Gastrocnemius medialis (tissue), 4 donors: Measurements from ENCODE around the gene PGS1. TPM values are rescaled to one million over a fixed set of nuclear protein-coding genes. Genes with fewer than 3 reads are reported as not detected.

ENCODE experiments used
- ATAC-seq, 2 donors: fragments of 150-250 bp; one replicate each; pipeline ENCODE4 v1.9.1; 2016
- DNase-seq, 2 donors: peaks; one replicate each; pipeline ENCODE4 v3.0.0-alpha.2; 2019
- H3K27ac ChIP-seq, 4 donors: fragments of 200-600 bp; sonication (generic); 1 replicate in 1 of 4; 2 replicates in 3 of 4; pipeline ENCODE4 v1.5.1; 2016 to 2018; ENCODE audit warnings: mild to moderate bottlenecking in 2 of 4, moderate library complexity in 1 of 4
- H3K27me3 ChIP-seq, 3 donors: fragments of 200-600 bp; sonication (generic) in 2 of 3; 1 replicate in 1 of 3; 2 replicates in 2 of 3; pipeline versions ENCODE4 v1.5.1 to v1.6.0; 2016 to 2019; ENCODE audit warnings: mild to moderate bottlenecking in 1 of 3, moderate library complexity in 1 of 3
- H3K36me3 ChIP-seq, 2 donors: fragments of 200-600 bp; sonication (generic) in 1 of 2; one replicate each; pipeline ENCODE4 v1.5.1; 2017 to 2018
- H3K4me1 ChIP-seq, 2 donors: fragments of 200-600 bp; sonication (generic) in 1 of 2; one replicate each; pipeline ENCODE4 v1.5.1; 2016 to 2017; ENCODE audit warnings: mild to moderate bottlenecking in 2 of 2
- H3K4me3 ChIP-seq, 4 donors: fragments of 200-600 bp; sonication (generic) in 3 of 4; 1 replicate in 1 of 4; 2 replicates in 3 of 4; pipeline ENCODE4 v1.5.1; 2016 to 2019; ENCODE audit warnings: mild to moderate bottlenecking in 2 of 4
- H3K9me3 ChIP-seq, 3 donors: fragments of 200-600 bp; sonication (generic) in 2 of 3; 1 replicate in 1 of 3; 2 replicates in 2 of 3; pipeline ENCODE4 v1.5.1; 2016 to 2019
- POLR2A ChIP-seq, 2 donors: fragments of 450-650 bp; IDR thresholded peaks; one replicate each; pipeline ENCODE4 v1.6.1; 2017; ENCODE audit warnings: antibody characterized with exemption in 2 of 2, mild to moderate bottlenecking in 2 of 2, moderate library complexity in 2 of 2
- in situ Hi-C, 4 donors: fragments of 200-750 bp; cut with MboI; loops; one replicate each; pipeline versions ENCODE4 v1.15.0 to v1.8.0; 2017; ENCODE audit warnings: low sequenced_read_pairs in 4 of 4
- intact Hi-C: fragments of 100-400 bp; cut with DNase I; formaldehyde crosslinking; loops from one replicate; pipeline ENCODE4 v1.15.1; 2023; ENCODE audit warnings: low total_unique reads
- total RNA-seq, 4 donors: library from RNA; depleted of rRNA; stranded (reverse); fragments of >200 nt; gene quantifications; one replicate each; pipeline versions ENCODE4 v1.1.0 to v1.2.3, GENCODE V29; 2016
- TF ChIP-seq, protein P1 (sequence below), 5 experiments: fragments of 450-650 bp in 3 of 5; fragments of 200-600 bp in 2 of 5; sonication (generic) in 2 of 5; IDR thresholded peaks in 4 of 5; conservative IDR thresholded peaks in 1 of 5; 1 replicate in 4 of 5; 2 replicates in 1 of 5; pipeline ENCODE4 v1.5.1; 2016 to 2019; ENCODE audit warnings: antibody characterized with exemption in 5 of 5, mild to moderate bottlenecking in 3 of 5, moderate library complexity in 3 of 5

PGS1 gene
- total RNA-seq, 4 donors from 2014 or later = 16.6 to 30.0 (median 21.8) TPM

DNA sequence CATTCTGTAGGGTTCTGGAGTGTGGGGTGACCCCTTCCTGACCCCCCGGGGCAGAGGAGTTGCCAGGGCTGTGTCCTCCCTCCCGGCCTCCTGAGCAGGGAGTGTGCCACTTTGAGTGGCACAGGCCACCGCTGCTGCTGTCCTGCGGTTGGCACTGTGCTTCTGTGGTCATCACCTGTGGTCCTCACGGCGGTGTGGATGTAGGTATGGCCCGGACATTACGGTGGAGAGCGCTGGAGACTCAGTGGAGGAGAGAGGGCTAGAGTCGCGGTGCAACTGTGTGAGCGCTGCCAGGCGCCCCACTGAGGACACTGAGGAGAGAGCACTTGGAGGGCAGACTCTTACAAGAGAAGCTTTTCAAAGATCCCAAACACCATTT lies 39.1 kb downstream of the PGS1 start:
- in situ Hi-C loops (no loop called here), intact Hi-C loops (no loop called here)
- Histone ChIP-seq H3K27me3 (no peaks in the 10 kb centered on the region), H3K4me3 (no peak overlapping the region), H3K36me3 (peaks cover 0 to 12% of the 10 kb centered on the region in 2 donors), H3K9me3 (no peaks in the 10 kb centered on the region), H3K4me1 (peaks cover 34 to 54% of the 10 kb centered on the region in 2 donors), H3K27ac (peak overlapping the region; percentile 70 to 98 (median 94))
- DNase-seq (no peak), ATAC-seq (no peak)
- no peak for TF ChIP-seq POLR2A (IDR thresholded peaks at IDR 0.05)
- TF ChIP-seq, protein P1, sequence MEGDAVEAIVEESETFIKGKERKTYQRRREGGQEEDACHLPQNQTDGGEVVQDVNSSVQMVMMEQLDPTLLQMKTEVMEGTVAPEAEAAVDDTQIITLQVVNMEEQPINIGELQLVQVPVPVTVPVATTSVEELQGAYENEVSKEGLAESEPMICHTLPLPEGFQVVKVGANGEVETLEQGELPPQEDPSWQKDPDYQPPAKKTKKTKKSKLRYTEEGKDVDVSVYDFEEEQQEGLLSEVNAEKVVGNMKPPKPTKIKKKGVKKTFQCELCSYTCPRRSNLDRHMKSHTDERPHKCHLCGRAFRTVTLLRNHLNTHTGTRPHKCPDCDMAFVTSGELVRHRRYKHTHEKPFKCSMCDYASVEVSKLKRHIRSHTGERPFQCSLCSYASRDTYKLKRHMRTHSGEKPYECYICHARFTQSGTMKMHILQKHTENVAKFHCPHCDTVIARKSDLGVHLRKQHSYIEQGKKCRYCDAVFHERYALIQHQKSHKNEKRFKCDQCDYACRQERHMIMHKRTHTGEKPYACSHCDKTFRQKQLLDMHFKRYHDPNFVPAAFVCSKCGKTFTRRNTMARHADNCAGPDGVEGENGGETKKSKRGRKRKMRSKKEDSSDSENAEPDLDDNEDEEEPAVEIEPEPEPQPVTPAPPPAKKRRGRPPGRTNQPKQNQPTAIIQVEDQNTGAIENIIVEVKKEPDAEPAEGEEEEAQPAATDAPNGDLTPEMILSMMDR (IDR thresholded peaks at IDR 0.05 in 4 of 5, conservative IDR thresholded peaks at IDR 0.05 in 1 of 5) = no peak

DNA sequence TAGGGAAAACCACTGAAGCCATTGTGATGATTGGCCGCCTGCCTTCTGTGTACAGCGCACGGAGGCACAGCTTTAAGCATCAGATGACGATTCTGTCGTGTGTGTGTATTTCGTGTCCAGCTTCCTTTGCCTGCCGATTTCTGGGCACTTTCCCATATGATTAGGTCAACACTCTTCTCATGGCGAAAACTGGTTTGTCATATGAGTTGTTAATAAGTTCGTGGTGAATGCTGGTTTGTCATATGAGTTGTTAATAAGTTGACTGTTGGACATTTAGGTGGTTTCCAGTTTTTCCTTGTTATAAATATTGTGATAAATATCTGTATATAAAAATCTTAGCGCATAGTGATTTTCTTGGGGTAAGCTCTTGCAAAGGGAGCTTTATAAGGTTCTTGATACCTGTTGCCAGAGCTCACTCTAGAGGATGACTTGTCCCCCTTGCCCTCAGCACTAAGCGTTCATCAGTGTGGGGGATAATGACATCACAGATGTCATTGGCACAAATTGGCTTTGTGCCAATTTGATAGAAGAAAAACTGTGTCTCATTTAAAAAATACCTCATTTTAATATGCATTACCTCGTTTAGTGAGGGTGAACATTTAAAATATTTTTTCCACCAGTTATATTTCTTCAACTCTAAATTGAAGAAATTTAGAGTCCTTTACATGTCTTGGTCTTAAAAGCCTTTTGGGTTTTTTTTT lies 40.0 kb downstream of the PGS1 start:
- H3K9me3 ChIP-seq = no peaks in the 10 kb centered on the region
- no peak for ATAC-seq
- no peak for DNase-seq
- TF ChIP-seq, protein P1 (IDR thresholded peaks at IDR 0.05 in 4 of 5, conservative IDR thresholded peaks at IDR 0.05 in 1 of 5) = no peak
- TF ChIP-seq POLR2A (IDR thresholded peaks at IDR 0.05) = no peak
- no peak overlapping the region for H3K4me3 ChIP-seq
- H3K4me1 ChIP-seq = peaks cover 27 to 44% of the 10 kb centered on the region in 2 donors
- H3K27me3 ChIP-seq = no peaks in the 10 kb centered on the region
- in situ Hi-C loops (no loop called here), intact Hi-C loops (no loop called here)
- peaks cover 0 to 13% of the 10 kb centered on the region in 2 donors for H3K36me3 ChIP-seq
- H3K27ac ChIP-seq = peak overlapping the region; percentile 70 to 98 (median 94)

DNA sequence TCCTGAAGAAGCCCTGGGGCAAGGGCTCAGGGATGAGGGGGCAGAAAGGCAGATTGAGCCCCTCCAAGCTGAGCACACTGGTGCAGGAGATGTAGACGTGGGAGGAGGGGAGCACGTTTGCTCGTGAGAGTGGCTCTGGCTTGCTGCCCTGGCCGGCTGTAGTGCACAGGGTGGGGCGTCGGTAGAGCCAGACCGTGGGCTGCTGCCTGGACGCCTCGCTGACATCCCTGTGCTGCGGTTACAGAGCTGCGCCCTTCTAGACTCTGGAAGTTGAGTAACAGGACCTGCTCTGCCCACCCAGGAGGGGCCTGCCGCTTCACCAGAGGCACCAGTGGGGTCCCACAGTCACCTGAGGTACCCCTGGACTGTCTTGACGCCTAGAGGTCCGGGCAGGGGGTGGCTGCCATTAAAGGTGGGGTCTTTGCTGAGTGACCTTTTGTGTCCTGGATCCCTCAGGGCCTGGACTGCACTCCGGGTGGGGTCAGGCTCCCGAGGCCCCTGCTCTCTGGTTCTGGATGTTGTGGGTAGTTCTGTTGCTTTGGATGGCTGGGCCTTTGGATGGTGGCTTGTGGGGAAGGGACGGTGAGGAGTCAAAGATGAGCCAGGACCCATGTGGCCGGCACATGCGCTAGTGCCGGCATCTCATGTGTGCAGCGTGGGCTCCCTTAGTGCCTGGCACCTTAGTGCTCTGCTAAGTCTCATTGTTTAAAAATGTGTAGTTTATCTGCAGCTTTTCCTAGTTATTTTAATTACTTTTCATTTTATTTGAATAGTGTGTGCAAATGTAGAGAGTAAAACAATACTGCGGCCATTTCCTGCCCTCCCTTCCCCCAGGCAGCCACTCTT lies 41.7 kb downstream of the PGS1 start:
- Histone ChIP-seq H3K4me3 (no peak overlapping the region), H3K9me3 (no peaks in the 10 kb centered on the region), H3K27ac (peak overlapping the region; percentile 13 to 98 (median 32)), H3K27me3 (no peaks in the 10 kb centered on the region), H3K36me3 (peaks cover 0 to 24% of the 10 kb centered on the region in 2 donors), H3K4me1 (peaks cover 11 to 27% of the 10 kb centered on the region in 2 donors)
- DNase-seq = no peak
- in situ Hi-C loops (loop anchor here in 3 of 4 donors (5.0 to 10.0 kb wide), 6 partner anchors 45 to 135 kb away; partner anchors contain the start of genes SOCS3 (in 2 of the 3) and PGS1 (in 1 of the 3)), intact Hi-C loops (no loop called here)
- no peak for ATAC-seq
- TF ChIP-seq, protein P1 (IDR thresholded peaks at IDR 0.05 in 4 of 5, conservative IDR thresholded peaks at IDR 0.05 in 1 of 5) = no peak
- TF ChIP-seq POLR2A (IDR thresholded peaks at IDR 0.05) = no peak

DNA sequence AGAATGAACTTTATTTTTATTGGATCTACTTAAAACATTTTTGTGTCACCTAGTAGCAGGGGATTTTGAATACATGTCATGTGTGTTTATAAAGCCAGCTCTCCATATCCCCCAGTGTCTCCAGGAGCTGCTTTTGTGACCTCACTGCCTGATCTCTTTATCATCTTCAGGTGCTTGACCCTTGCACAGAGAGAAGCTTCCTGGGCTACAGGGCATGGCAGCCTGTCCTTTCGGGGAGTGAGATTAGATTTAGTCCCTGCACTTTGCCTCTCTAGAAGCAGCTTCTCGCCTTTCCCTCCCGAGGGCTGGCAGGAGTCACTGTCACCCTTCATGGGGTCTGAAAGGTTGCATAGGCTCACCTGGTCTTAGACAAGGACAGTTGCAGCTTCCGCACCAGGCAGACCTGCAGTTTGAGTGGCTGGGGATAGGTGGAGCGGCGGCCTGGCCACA lies 42.7 kb downstream of the PGS1 start:
- intact Hi-C loops = no loop called here
- peaks cover 6 to 19% of the 10 kb centered on the region in 2 donors for H3K4me1 ChIP-seq

More for the DNA sequence above, 42.7 kb downstream of the PGS1 start:
- TF ChIP-seq POLR2A (IDR thresholded peaks at IDR 0.05) = no peak
- TF ChIP-seq, protein P1 (IDR thresholded peaks at IDR 0.05 in 4 of 5, conservative IDR thresholded peaks at IDR 0.05 in 1 of 5) = no peak
- no peaks in the 10 kb centered on the region for H3K27me3 ChIP-seq
- H3K9me3 ChIP-seq = no peaks in the 10 kb centered on the region
- in situ Hi-C loops = loop anchor here in 3 of 4 donors (5.0 to 10.0 kb wide), 6 partner anchors 46 to 136 kb away; partner anchors contain the start of genes SOCS3 (in 2 of the 3) and PGS1 (in 1 of the 3)
- DNase-seq (no peak), ATAC-seq (no peak)
- H3K36me3 ChIP-seq = peaks cover 0 to 28% of the 10 kb centered on the region in 2 donors
- H3K27ac ChIP-seq = peak overlapping the region in 1 of 4 donors; percentile 38
- no peak overlapping the region for H3K4me3 ChIP-seq
